GM12801 (cell line): Measurements from ENCODE around the gene PLSCR1.

ENCODE experiments used
- CTCF ChIP-seq: IDR thresholded peaks from one replicate; pipeline ENCODE4 v1.5.1; 2011; ENCODE audit warnings: control low read depth; ENCODE audit not compliant: insufficient read length; ENCODE audit errors: extremely low read depth

Gene PLSCR1

GRCh38 chr3:146540978-146541377 is 3.4 kb downstream of the PLSCR1 start:
- TF ChIP-seq CTCF: no peak

GRCh38 chr3:146540236-146540635 is 4.2 kb downstream of the PLSCR1 start:
- no peak for TF ChIP-seq CTCF

GRCh38 chr3:146539315-146539714 is 5.1 kb downstream of the PLSCR1 start:
- TF ChIP-seq CTCF: no peak

- no peak for TF ChIP-seq CTCF
Observed at GRCh38 chr3:146537603-146538002, 6.8 kb downstream of the PLSCR1 start.

GRCh38 chr3:146536681-146537080 is 7.7 kb downstream of the PLSCR1 start:
- TF ChIP-seq CTCF: no peak

- no peak for TF ChIP-seq CTCF
Observed at GRCh38 chr3:146532406-146532805, 12.0 kb downstream of the PLSCR1 start.

GRCh38 chr3:146530609-146531008 is 13.8 kb downstream of the PLSCR1 start:
- no peak for TF ChIP-seq CTCF

- no peak for TF ChIP-seq CTCF
Observed at GRCh38 chr3:146529021-146529420, 15.4 kb downstream of the PLSCR1 start.
